ENCODE results near the gene PCDHGA10.

DNA sequence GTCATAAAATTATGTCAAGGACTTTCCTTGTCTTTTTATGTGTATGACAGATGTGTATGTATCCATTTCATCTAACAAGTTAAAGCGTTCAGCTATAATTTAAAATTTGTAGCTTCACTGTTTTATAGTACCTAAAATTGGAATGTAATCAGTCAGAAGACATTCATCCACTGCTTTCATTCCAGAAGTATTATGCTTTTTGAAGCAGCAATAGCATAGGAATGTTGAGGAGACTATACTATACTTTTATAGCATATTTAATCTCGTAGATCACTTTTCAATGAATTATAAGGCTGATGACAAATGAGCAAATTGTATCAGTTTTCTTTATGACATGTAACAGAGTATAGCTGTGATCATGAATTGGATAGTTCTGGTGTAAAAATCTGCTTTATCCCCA is 24.4 kb downstream of the PCDHGA10 start:
- TF ChIP-seq EZH2 (IDR thresholded peaks at IDR 0.05) = no peak
- TF ChIP-seq, protein P1, sequence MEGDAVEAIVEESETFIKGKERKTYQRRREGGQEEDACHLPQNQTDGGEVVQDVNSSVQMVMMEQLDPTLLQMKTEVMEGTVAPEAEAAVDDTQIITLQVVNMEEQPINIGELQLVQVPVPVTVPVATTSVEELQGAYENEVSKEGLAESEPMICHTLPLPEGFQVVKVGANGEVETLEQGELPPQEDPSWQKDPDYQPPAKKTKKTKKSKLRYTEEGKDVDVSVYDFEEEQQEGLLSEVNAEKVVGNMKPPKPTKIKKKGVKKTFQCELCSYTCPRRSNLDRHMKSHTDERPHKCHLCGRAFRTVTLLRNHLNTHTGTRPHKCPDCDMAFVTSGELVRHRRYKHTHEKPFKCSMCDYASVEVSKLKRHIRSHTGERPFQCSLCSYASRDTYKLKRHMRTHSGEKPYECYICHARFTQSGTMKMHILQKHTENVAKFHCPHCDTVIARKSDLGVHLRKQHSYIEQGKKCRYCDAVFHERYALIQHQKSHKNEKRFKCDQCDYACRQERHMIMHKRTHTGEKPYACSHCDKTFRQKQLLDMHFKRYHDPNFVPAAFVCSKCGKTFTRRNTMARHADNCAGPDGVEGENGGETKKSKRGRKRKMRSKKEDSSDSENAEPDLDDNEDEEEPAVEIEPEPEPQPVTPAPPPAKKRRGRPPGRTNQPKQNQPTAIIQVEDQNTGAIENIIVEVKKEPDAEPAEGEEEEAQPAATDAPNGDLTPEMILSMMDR (IDR thresholded peaks at IDR 0.05) = no peak
- no peak for TF ChIP-seq EZH2phosphoT487 (IDR thresholded peaks at IDR 0.05)
